ENCODE data around the gene GIT2.
A peak's percentile ranks its signal among the peaks of the same experiment; 100 is the strongest.

GIT2 gene, protein sequence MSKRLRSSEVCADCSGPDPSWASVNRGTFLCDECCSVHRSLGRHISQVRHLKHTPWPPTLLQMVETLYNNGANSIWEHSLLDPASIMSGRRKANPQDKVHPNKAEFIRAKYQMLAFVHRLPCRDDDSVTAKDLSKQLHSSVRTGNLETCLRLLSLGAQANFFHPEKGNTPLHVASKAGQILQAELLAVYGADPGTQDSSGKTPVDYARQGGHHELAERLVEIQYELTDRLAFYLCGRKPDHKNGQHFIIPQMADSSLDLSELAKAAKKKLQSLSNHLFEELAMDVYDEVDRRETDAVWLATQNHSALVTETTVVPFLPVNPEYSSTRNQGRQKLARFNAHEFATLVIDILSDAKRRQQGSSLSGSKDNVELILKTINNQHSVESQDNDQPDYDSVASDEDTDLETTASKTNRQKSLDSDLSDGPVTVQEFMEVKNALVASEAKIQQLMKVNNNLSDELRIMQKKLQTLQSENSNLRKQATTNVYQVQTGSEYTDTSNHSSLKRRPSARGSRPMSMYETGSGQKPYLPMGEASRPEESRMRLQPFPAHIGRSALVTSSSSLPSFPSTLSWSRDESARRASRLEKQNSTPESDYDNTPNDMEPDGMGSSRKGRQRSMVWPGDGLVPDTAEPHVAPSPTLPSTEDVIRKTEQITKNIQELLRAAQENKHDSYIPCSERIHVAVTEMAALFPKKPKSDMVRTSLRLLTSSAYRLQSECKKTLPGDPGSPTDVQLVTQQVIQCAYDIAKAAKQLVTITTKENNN

GRCh38 chr12:109995686-109996482 lies at the start of gene GIT2:
TSS of gene GIT2 (minus strand) at chr12:109996368. CDS start at chr12:109996224, 144 bp downstream.
- Histone ChIP-seq H3K36me3 (ENCODE audit: control insufficient read depth, insufficient read depth, low read length) (no peaks in the 10 kb centered on the region; the same call in 1 of the 2 replicates), H3K27me3 (ENCODE audit: control insufficient read depth, insufficient read depth, low read length) (peaks cover 8% of the 10 kb centered on the region), H3K9ac (ENCODE audit: low read length) (peak within 1 kb of the TSS; percentile 66), H3K9me3 (ENCODE audit: control insufficient read depth, insufficient read depth, low read depth, low read length) (no peaks in the 10 kb centered on the region), H3K27ac (ENCODE audit: low read depth, low read length) (peak within 1 kb of the TSS; percentile 2; the same call in 1 of the 2 replicates), H3K4me1 (ENCODE audit: control insufficient read depth, insufficient read depth, low read length) (peaks cover 20% of the 10 kb centered on the region), H3K4me3 (ENCODE audit: low read depth, low read length) (peak within 1 kb of the TSS; percentile 84)

- no peak overlapping the region for H3K4me3 ChIP-seq (ENCODE audit: low read depth, low read length)
- peaks cover 27% of the 10 kb centered on the region for H3K36me3 ChIP-seq (ENCODE audit: control insufficient read depth, insufficient read depth, low read length)
- H3K4me1 ChIP-seq (ENCODE audit: control insufficient read depth, insufficient read depth, low read length) = peaks cover 14% of the 10 kb centered on the region
- no peaks in the 10 kb centered on the region for H3K9me3 ChIP-seq (ENCODE audit: control insufficient read depth, insufficient read depth, low read depth, low read length)
- H3K27me3 ChIP-seq (ENCODE audit: control insufficient read depth, insufficient read depth, low read length) = no peaks in the 10 kb centered on the region
- H3K27ac ChIP-seq (ENCODE audit: low read depth, low read length) = no peak overlapping the region
- H3K9ac ChIP-seq (ENCODE audit: low read length) = no peak overlapping the region
These were observed 46.1 kb upstream of the GIT2 start for GRCh38 chr12:110042264-110042663.

DNA sequence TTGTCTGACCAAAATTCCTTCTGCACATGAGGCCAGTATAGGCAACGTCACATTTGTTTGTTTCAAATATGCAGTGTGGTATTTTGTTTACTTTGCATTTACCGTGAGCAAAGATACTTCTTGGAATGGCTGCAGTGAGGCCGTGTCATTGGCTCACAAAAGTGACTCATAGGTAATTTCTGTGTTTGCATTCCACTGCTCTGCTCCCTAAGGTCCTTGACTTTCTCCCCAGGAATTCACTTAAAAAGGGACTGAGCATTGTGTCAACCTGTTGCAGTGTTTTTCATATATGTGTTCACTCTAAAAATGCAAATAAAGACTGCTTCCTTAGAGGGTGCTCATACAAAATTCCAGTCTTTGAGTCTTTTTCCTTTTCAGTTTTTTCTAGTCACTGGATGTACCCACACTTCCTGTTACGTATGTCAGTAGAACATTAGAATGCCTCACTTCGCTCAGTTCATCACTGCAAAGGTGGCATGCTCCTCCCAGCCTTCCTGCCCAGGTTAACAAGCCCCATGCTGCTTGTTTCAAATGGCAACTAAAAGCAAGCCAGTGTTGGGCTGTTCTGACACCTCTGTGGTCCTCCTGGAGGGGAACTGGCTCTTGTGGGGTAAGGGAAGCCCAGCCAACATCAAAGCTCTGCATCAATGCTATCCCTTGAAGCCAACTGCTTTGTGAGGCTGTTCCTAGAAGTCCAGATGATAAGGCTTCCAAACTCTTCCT lies 43.1 kb upstream of the GIT2 start:
- H3K36me3 ChIP-seq (ENCODE audit: control insufficient read depth, insufficient read depth, low read length) = peaks cover 37% of the 10 kb centered on the region
- no peak overlapping the region for H3K9ac ChIP-seq (ENCODE audit: low read length)
- no peak overlapping the region for H3K4me3 ChIP-seq (ENCODE audit: low read depth, low read length)
- H3K4me1 ChIP-seq (ENCODE audit: control insufficient read depth, insufficient read depth, low read length) = peaks cover 14% of the 10 kb centered on the region
- peak overlapping the region; percentile 21; the same call in 1 of the 2 replicates for H3K27ac ChIP-seq (ENCODE audit: low read depth, low read length)
- H3K9me3 ChIP-seq (ENCODE audit: control insufficient read depth, insufficient read depth, low read depth, low read length) = no peaks in the 10 kb centered on the region
- no peaks in the 10 kb centered on the region for H3K27me3 ChIP-seq (ENCODE audit: control insufficient read depth, insufficient read depth, low read length)

GRCh38 chr12:110038741-110039084 lies 42.5 kb upstream of the GIT2 start:
- H3K27ac ChIP-seq (ENCODE audit: low read depth, low read length) = peak overlapping the region; percentile 21; the same call in 1 of the 2 replicates
- H3K9me3 ChIP-seq (ENCODE audit: control insufficient read depth, insufficient read depth, low read depth, low read length) = no peaks in the 10 kb centered on the region
- no peak overlapping the region for H3K4me3 ChIP-seq (ENCODE audit: low read depth, low read length)
- peaks cover 14% of the 10 kb centered on the region for H3K4me1 ChIP-seq (ENCODE audit: control insufficient read depth, insufficient read depth, low read length)
- no peaks in the 10 kb centered on the region for H3K27me3 ChIP-seq (ENCODE audit: control insufficient read depth, insufficient read depth, low read length)
- H3K9ac ChIP-seq (ENCODE audit: low read length) = no peak overlapping the region
- peaks cover 42% of the 10 kb centered on the region for H3K36me3 ChIP-seq (ENCODE audit: control insufficient read depth, insufficient read depth, low read length)

DNA sequence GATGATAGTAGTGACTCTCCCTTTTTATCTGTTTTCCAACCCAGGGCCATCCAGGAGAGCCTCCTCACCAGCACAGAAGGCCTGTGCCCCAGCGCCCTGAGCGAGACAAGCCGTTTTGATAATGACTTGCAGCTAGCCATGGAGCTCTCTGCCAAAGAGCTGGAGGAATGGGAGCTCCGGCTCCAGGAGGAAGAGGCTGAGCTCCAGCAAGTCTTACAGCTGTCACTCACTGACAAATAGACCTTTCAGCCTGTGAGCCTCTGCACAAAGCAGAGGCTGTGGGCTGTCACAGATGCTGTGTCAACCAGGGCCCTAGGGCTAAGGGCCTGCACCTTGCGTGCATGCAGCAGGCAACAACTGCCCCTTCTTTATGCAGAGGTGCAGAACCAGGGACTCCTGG lies 41.1 kb upstream of the GIT2 start:
- Histone ChIP-seq H3K27ac (ENCODE audit: low read depth, low read length) (no peak overlapping the region), H3K27me3 (ENCODE audit: control insufficient read depth, insufficient read depth, low read length) (no peaks in the 10 kb centered on the region), H3K4me3 (ENCODE audit: low read depth, low read length) (no peak overlapping the region), H3K9ac (ENCODE audit: low read length) (no peak overlapping the region), H3K36me3 (ENCODE audit: control insufficient read depth, insufficient read depth, low read length) (peaks cover 47% of the 10 kb centered on the region), H3K4me1 (ENCODE audit: control insufficient read depth, insufficient read depth, low read length) (peaks cover 14% of the 10 kb centered on the region), H3K9me3 (ENCODE audit: control insufficient read depth, insufficient read depth, low read depth, low read length) (no peaks in the 10 kb centered on the region)

GRCh38 chr12:110035534-110036104 lies 39.5 kb upstream of the GIT2 start:
- H3K9ac ChIP-seq (ENCODE audit: low read length) = no peak overlapping the region
- no peaks in the 10 kb centered on the region for H3K27me3 ChIP-seq (ENCODE audit: control insufficient read depth, insufficient read depth, low read length)
- peaks cover 14% of the 10 kb centered on the region for H3K4me1 ChIP-seq (ENCODE audit: control insufficient read depth, insufficient read depth, low read length)
- H3K36me3 ChIP-seq (ENCODE audit: control insufficient read depth, insufficient read depth, low read length) = peaks cover 39% of the 10 kb centered on the region
- H3K27ac ChIP-seq (ENCODE audit: low read depth, low read length) = no peak overlapping the region
- no peaks in the 10 kb centered on the region for H3K9me3 ChIP-seq (ENCODE audit: control insufficient read depth, insufficient read depth, low read depth, low read length)
- H3K4me3 ChIP-seq (ENCODE audit: low read depth, low read length) = no peak overlapping the region

DNA sequence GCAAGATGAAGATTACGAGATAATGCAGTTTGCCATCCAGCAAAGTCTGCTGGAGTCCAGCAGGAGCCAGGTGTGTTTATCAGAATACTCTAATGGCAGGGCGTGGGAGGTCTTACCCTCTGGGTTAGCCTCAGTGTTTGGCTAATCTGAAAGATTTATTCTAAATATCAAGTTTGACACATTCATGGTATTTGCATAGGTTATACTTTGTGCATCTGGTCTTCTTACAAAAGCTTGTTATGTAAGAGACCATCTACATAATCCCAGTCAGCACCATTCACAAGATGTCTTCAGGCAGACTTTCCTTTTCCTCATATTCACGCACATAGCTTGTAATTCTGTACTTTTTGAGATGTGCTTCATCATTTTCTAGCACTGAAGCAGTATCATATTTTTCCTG lies 37.7 kb upstream of the GIT2 start:
- Histone ChIP-seq H3K4me3 (ENCODE audit: low read depth, low read length) (no peak overlapping the region), H3K9me3 (ENCODE audit: control insufficient read depth, insufficient read depth, low read depth, low read length) (no peaks in the 10 kb centered on the region), H3K27me3 (ENCODE audit: control insufficient read depth, insufficient read depth, low read length) (no peaks in the 10 kb centered on the region), H3K36me3 (ENCODE audit: control insufficient read depth, insufficient read depth, low read length) (peaks cover 48% of the 10 kb centered on the region), H3K4me1 (ENCODE audit: control insufficient read depth, insufficient read depth, low read length) (peaks cover 3% of the 10 kb centered on the region), H3K27ac (ENCODE audit: low read depth, low read length) (no peak overlapping the region), H3K9ac (ENCODE audit: low read length) (no peak overlapping the region)

DNA sequence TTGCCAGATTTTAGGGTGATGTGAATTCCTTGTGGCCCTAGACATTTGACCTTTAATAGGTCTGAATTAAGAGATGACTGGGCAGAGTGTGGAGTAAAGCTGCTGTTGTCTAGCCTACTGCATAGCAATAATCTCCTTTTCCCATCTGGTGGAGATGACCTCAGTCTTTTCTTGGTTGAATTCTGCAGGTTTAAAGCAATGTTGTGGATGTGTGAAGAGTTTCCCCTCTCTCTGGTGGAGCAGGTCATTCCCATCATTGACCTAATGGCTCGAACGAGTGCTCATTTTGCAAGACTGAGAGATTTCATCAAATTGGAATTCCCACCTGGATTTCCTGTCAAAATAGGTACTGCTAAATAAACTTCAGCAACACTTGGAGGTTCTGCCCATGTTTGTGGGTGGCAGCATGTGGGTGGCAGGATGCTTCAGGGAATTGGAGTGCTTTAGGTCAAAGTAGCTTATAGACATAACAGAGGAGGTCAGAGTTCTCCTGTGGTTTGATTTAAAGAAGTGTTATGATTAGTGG lies 33.2 kb upstream of the GIT2 start:
- Histone ChIP-seq H3K36me3 (ENCODE audit: control insufficient read depth, insufficient read depth, low read length) (peaks cover 36% of the 10 kb centered on the region), H3K9ac (ENCODE audit: low read length) (no peak overlapping the region), H3K9me3 (ENCODE audit: control insufficient read depth, insufficient read depth, low read depth, low read length) (no peaks in the 10 kb centered on the region), H3K4me1 (ENCODE audit: control insufficient read depth, insufficient read depth, low read length) (no peaks in the 10 kb centered on the region), H3K27me3 (ENCODE audit: control insufficient read depth, insufficient read depth, low read length) (no peaks in the 10 kb centered on the region), H3K27ac (ENCODE audit: low read depth, low read length) (no peak overlapping the region), H3K4me3 (ENCODE audit: low read depth, low read length) (no peak overlapping the region)

DNA sequence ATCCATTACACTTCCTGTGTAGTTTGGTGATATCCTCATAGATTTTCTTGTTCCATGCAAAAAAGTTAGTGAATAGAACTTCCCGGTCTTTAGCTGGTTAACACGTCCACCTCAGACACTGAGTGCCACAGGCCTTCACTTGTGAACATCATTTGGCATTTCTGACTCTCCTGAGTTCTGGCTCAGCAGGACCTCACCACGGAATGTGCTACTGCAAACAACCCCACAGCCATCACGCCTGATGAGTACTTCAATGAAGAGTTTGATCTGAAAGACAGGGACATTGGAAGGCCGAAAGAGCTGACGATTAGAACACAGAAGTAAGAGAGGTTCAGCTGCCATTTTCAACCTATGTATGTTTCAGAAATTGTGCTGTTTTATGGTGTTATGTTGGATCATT lies 32.2 kb upstream of the GIT2 start:
- Histone ChIP-seq H3K36me3 (ENCODE audit: control insufficient read depth, insufficient read depth, low read length) (peaks cover 28% of the 10 kb centered on the region), H3K9ac (ENCODE audit: low read length) (no peak overlapping the region), H3K27ac (ENCODE audit: low read depth, low read length) (no peak overlapping the region), H3K9me3 (ENCODE audit: control insufficient read depth, insufficient read depth, low read depth, low read length) (no peaks in the 10 kb centered on the region), H3K4me3 (ENCODE audit: low read depth, low read length) (no peak overlapping the region), H3K4me1 (ENCODE audit: control insufficient read depth, insufficient read depth, low read length) (peaks cover 3% of the 10 kb centered on the region; the same call in 1 of the 2 replicates), H3K27me3 (ENCODE audit: control insufficient read depth, insufficient read depth, low read length) (no peaks in the 10 kb centered on the region)

DNA sequence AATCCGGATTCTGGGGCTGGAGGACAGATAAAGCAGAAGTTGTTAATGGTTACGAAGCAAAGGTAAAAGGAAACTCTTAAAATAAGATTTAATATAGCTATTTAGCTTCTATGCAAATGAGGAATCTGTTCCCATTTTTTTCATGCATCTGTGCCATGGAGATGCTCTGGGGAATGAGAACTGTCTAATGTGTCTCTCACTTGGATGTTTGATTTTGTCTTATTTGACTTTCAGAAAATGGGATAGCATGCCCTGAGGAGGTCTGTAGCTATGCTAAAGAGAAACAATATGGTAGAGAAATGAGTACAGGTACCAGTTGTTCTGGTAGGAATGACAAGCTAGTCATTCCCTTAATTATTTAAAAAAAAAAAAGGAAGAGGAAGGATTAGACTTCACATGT lies 27.9 kb upstream of the GIT2 start:
- Histone ChIP-seq H3K27me3 (ENCODE audit: control insufficient read depth, insufficient read depth, low read length) (no peaks in the 10 kb centered on the region), H3K4me1 (ENCODE audit: control insufficient read depth, insufficient read depth, low read length) (peaks cover 10% of the 10 kb centered on the region; the same call in 1 of the 2 replicates), H3K9ac (ENCODE audit: low read length) (no peak overlapping the region), H3K9me3 (ENCODE audit: control insufficient read depth, insufficient read depth, low read depth, low read length) (no peaks in the 10 kb centered on the region), H3K27ac (ENCODE audit: low read depth, low read length) (no peak overlapping the region), H3K36me3 (ENCODE audit: control insufficient read depth, insufficient read depth, low read length) (peaks cover 23% of the 10 kb centered on the region), H3K4me3 (ENCODE audit: low read depth, low read length) (no peak overlapping the region)

All from HUES6 (cell line).